H1 (cell line): ENCODE data around the gene UBE3A. TPM values are rescaled to one million over a fixed set of nuclear protein-coding genes. Genes with fewer than 3 reads are reported as not detected.

ENCODE experiments used
- BRCA1 ChIP-seq: IDR thresholded peaks from 2 replicates; pipeline ENCODE4 v1.6.1; 2012; ENCODE audit warnings: low read depth, low read length, improper control_type of control experiment
- CHD7 ChIP-seq: fragments of 300-600 bp; sonication (generic); IDR thresholded peaks from 2 replicates; pipeline ENCODE4 v1.7.1; 2012; ENCODE audit warnings: low read length, moderate library complexity, mild to moderate bottlenecking, inconsistent platforms; ENCODE audit not compliant: insufficient replicate concordance
- EGR1 ChIP-seq: IDR thresholded peaks from 2 replicates; pipeline ENCODE4 v1.6.1; 2011; ENCODE audit warnings: low read depth, low read length, borderline replicate concordance
- EP300 ChIP-seq, 2 experiments: IDR thresholded peaks; 1 replicate in 1 of 2; 2 replicates in 1 of 2; pipeline ENCODE4 v1.6.1; 2011 to 2012; ENCODE audit warnings: low read depth in 2 of 2, low read length in 2 of 2, mild to moderate bottlenecking in 2 of 2, borderline replicate concordance in 1 of 2, inconsistent platforms in 1 of 2, moderate library complexity in 1 of 2
- RXRA ChIP-seq: IDR thresholded peaks from 2 replicates; pipeline ENCODE4 v1.6.1; 2011; ENCODE audit warnings: low read depth, mild to moderate bottlenecking, low read length, moderate library complexity; ENCODE audit not compliant: insufficient read depth
- SAP30 ChIP-seq: fragments of 300-600 bp; sonication (generic); IDR thresholded peaks from 2 replicates; pipeline ENCODE4 v1.7.1; 2012; ENCODE audit warnings: low read length, moderate library complexity, mild to moderate bottlenecking, inconsistent platforms; ENCODE audit not compliant: insufficient read depth, insufficient replicate concordance
- ZNF274 ChIP-seq: IDR thresholded peaks from 2 replicates; pipeline ENCODE4 v1.7.0; 2012; ENCODE audit warnings: low read length, borderline replicate concordance; ENCODE audit errors: extremely low read depth
- polyA plus RNA-seq, 7 experiments: library from polyadenylated mRNA; depleted of rRNA in 3 of 7; stranded (reverse) in 5 of 7; unstranded in 2 of 7; fragments of >200 nt in 5 of 7; fragments of 200-250 nt in 2 of 7; gene quantifications; 1 replicate in 5 of 7; 2 replicates in 1 of 7; 4 replicates in 1 of 7; pipeline versions ENCODE4 v1.2.1 to v1.2.3, GENCODE V29; 2011 to 2013; ENCODE audit warnings: missing spikeins in 2 of 7, mixed read lengths in 2 of 7
- total RNA-seq: library from RNA; stranded (reverse); fragmentation: NEBNext Ultra II Directional; extraction: Animal tissue kit (Norgen Biotek cat#: 25700); gene quantifications from 2 replicates; pipeline ENCODE4 v1.2.1, GENCODE V29; 2021

Gene UBE3A
- total and polyA plus RNA-seq, 2 of the 8 experiments (the other 6 are each of a cell fraction or from before 2014, with no cell fraction given), result 13.8 to 110 TPM

- no peak for TF ChIP-seq CHD7
- no peak for TF ChIP-seq RXRA
- TF ChIP-seq EP300 (IDR thresholded peaks at IDR 0.05; ENCODE audit: borderline replicate concordance in 1 of 2, low read depth in 2 of 2, low read length in 2 of 2), result no peak
- TF ChIP-seq SAP30, result no peak
- TF ChIP-seq BRCA1, result no peak
- TF ChIP-seq EGR1, result no peak
- TF ChIP-seq ZNF274, result no peak
- TF ChIP-seq, all 59 proteins: peak for 0
These were observed 115.4 kb downstream of the UBE3A start (continued) for GRCh38 chr15:25323420-25323819.
